Psoas muscle (tissue), 8 donors: ENCODE measurements around the gene CYS1. TPM values are rescaled to one million over a fixed set of nuclear protein-coding genes. Genes with fewer than 3 reads are reported as not detected.

Source experiments
- ATAC-seq, 4 donors: fragments of 200-7000 bp; cut with Tn5 transposase; one replicate each; pipeline ENCODE4 v1.9.1; 2020; ENCODE audit warnings: moderate library complexity in 3 of 4, mild to moderate bottlenecking in 2 of 4
- DNase-seq, 2 donors: peaks; one replicate each; pipeline ENCODE4 v3.0.0-alpha.2; 2020
- H3K27ac ChIP-seq: fragments of 200-600 bp; one replicate; pipeline ENCODE4 v1.8.0; 2022
- H3K27me3 ChIP-seq, 3 donors: fragments of 200-600 bp in 1 of 3; one replicate each; pipeline versions ENCODE4 v1.6.1 to v1.8.0; 2013 to 2022; ENCODE audit warnings: low read length in 2 of 3, mild to moderate bottlenecking in 2 of 3, moderate library complexity in 1 of 3; ENCODE audit not compliant: insufficient read depth in 3 of 3
- H3K36me3 ChIP-seq, 2 donors: fragments of 200-600 bp in 1 of 2; one replicate each; pipeline versions ENCODE4 v1.6.1 to v1.8.0; 2013 to 2022; ENCODE audit warnings: low read depth in 1 of 2, mild to moderate bottlenecking in 1 of 2, moderate library complexity in 1 of 2; ENCODE audit not compliant: insufficient read depth in 1 of 2
- H3K4me1 ChIP-seq: fragments of 200-600 bp; one replicate; pipeline ENCODE4 v1.8.0; 2022
- H3K4me3 ChIP-seq: fragments of 200-600 bp; one replicate; pipeline ENCODE4 v1.8.0; 2022; ENCODE audit warnings: mild to moderate bottlenecking
- H3K9me3 ChIP-seq: fragments of 200-600 bp; one replicate; pipeline ENCODE4 v1.8.0; 2022
- WGBS, 3 donors: extraction: QIAGEN DNeasy Blood & Tissue Kit; methylation state at CpG; one replicate each; pipeline versions ENCODE4 v1.1.6 to v1.1.7; 2013; 5-methylcytosine and 5-hydroxymethylcytosine counted together
- intact Hi-C, 2 donors: fragments of 100-400 bp; cut with DNase I; formaldehyde crosslinking; loops; one replicate each; pipeline versions ENCODE4 v1.11.0 to v1.14.2; 2022
- long read RNA-seq, 2 donors: library from polyadenylated mRNA; unstranded; transcript quantifications; one replicate each; pipeline ENCODE4 v2.0.0, GENCODE V29; 2021
- polyA plus RNA-seq, 3 donors: library from polyadenylated mRNA; stranded (reverse); fragments of 200-250 nt; gene quantifications; one replicate each; pipeline ENCODE4 v1.2.3, GENCODE V29; 2013
- total RNA-seq, 4 donors: library from RNA; stranded (reverse); fragmentation: NEBNext Ultra II Directional in 2 of 4; extraction: Animal tissue kit (Norgen Biotek cat#: 25700) in 2 of 4; gene quantifications; one replicate each; pipeline versions ENCODE4 v1.2.1 to v1.2.4, GENCODE V29; 2021 to 2023
- TF ChIP-seq, protein P1 (sequence below): fragments of 200-600 bp; IDR thresholded peaks from one replicate; pipeline ENCODE4 v1.8.0; 2022; ENCODE audit warnings: antibody characterized with exemption
- donor health status: healthy with polysubstance abuse.
- donor health status: DM: no; HTN: no; CAD: no; lungs with moderate emphysema.
- donor health status: Bipolar disorder and iron deficiency.
- donor health status: healthy.
- donor health status: DM: yes; HTN: yes; CAD: no.
- donor health status: DM: no; HTN: no; CAD: no.
- donor health status: DM: no; HTN: no; CAD: no.
- donor health status: DM: yes; HTN: yes; CAD: no.

CYS1 gene, protein sequence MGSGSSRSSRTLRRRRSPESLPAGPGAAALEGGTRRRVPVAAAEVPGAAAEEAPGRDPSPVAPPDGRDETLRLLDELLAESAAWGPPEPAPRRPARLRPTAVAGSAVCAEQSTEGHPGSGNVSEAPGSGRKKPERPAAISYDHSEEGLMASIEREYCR
- total RNA-seq: under 1 TPM; 0.13 to 0.58 (median 0.16) TPM
- under 1 TPM; 0.06 to 0.10 (median 0.07) TPM for polyA plus RNA-seq
- long read RNA-seq, donor 1: 0 reads
- long read RNA-seq, donor 2, partial matches to known transcripts: 0 of 1 reads
- long read RNA-seq, donor 2, other reads (novel, unspliced or antisense): 1 of 1 reads

GRCh38 chr2:10079870-10080535 is at the start of gene CYS1:
TSS of gene CYS1 (minus strand) at chr2:10080411. CDS start at chr2:10080223, 188 bp downstream.
- WGBS, 3 donors: 1 to 2% (median 1%) methylated on average over 14 to 98 of the region's 98 CpGs
- H3K27me3 ChIP-seq: peaks cover 0 to 87% (median 24%) of the 10 kb centered on the region in 3 donors
- intact Hi-C loops: no loop called here
- TF ChIP-seq, protein P1, sequence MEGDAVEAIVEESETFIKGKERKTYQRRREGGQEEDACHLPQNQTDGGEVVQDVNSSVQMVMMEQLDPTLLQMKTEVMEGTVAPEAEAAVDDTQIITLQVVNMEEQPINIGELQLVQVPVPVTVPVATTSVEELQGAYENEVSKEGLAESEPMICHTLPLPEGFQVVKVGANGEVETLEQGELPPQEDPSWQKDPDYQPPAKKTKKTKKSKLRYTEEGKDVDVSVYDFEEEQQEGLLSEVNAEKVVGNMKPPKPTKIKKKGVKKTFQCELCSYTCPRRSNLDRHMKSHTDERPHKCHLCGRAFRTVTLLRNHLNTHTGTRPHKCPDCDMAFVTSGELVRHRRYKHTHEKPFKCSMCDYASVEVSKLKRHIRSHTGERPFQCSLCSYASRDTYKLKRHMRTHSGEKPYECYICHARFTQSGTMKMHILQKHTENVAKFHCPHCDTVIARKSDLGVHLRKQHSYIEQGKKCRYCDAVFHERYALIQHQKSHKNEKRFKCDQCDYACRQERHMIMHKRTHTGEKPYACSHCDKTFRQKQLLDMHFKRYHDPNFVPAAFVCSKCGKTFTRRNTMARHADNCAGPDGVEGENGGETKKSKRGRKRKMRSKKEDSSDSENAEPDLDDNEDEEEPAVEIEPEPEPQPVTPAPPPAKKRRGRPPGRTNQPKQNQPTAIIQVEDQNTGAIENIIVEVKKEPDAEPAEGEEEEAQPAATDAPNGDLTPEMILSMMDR: peak; percentile 26
- no peaks in the 10 kb centered on the region for H3K9me3 ChIP-seq
- DNase-seq (peak in 1 of 2 donors; percentile 31), ATAC-seq (peak in 2 of 4 donors; percentile 26 to 28)
- H3K4me3 ChIP-seq: peak within 1 kb of the TSS; percentile 64
- peak within 1 kb of the TSS; percentile 9 for H3K27ac ChIP-seq
- H3K36me3 ChIP-seq: no peaks in the 10 kb centered on the region
- peaks cover 8% of the 10 kb centered on the region for H3K4me1 ChIP-seq

DNA sequence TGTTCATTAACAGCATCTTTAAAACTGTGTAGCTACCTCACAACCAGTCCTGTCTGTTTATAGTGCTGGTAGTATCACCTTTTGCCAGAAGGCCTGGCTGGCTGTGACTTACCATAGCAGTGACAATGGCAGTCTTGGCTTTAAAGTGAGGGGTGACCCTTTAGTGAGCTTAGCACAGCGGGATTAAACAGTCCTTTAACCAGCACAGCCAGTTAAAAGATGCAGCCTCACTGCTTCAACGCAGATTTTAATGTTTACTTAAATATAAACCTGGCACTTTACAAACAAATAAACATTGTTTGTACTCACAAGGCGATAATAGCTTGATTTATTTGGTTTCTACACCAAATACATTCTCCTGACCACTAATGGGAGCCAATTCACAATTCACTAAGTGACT is 49.3 kb upstream of the CYS1 start:
- WGBS, 3 donors: 84 to 96% (median 86%) methylated on average over 3 of the region's 3 CpGs

GRCh38 chr2:10128420-10128819 is 48.2 kb upstream of the CYS1 start:
- DNase-seq: no peak
- Histone ChIP-seq H3K27me3 (peaks cover 0 to 3% (median 0%) of the 10 kb centered on the region in 3 donors), H3K36me3 (no peaks in the 10 kb centered on the region), H3K4me1 (peaks cover 4% of the 10 kb centered on the region), H3K4me3 (no peak overlapping the region), H3K27ac (no peak overlapping the region), H3K9me3 (no peaks in the 10 kb centered on the region)
- intact Hi-C loops: no loop called here
- TF ChIP-seq, protein P1: no peak
- no peak for ATAC-seq

More for the DNA sequence above, 49.3 kb upstream of the CYS1 start:
- no peak overlapping the region for H3K4me3 ChIP-seq
- no peaks in the 10 kb centered on the region for H3K27me3 ChIP-seq
- no peaks in the 10 kb centered on the region for H3K36me3 ChIP-seq
- no peaks in the 10 kb centered on the region for H3K4me1 ChIP-seq
- TF ChIP-seq, protein P1: no peak
- intact Hi-C loops: no loop called here
- H3K27ac ChIP-seq: no peak overlapping the region
- DNase-seq (no peak), ATAC-seq (no peak)
- H3K9me3 ChIP-seq: no peaks in the 10 kb centered on the region

GRCh38 chr2:10126632-10127026 is 46.4 kb upstream of the CYS1 start:
- WGBS, 3 donors: 72 to 74% (median 74%) methylated on average over 5 of the region's 5 CpGs
- Histone ChIP-seq H3K27ac (no peak overlapping the region), H3K4me1 (peaks cover 19% of the 10 kb centered on the region), H3K9me3 (no peaks in the 10 kb centered on the region), H3K27me3 (peaks cover 0 to 12% (median 2%) of the 10 kb centered on the region in 3 donors), H3K36me3 (no peaks in the 10 kb centered on the region), H3K4me3 (no peak overlapping the region)
- ATAC-seq (no peak), DNase-seq (no peak)
- TF ChIP-seq, protein P1: no peak
- intact Hi-C loops: no loop called here
